Stimulated activated CD8-positive, alpha-beta memory T cell treated with anti-CD3 and anti-CD28 coated beads, Interleukin-7, amount 100 ng/mL, for 4 hours (primary cell): ENCODE data around the gene BLCAP.
"Not testable (repeated sequence)": the region's sequence is repeated elsewhere in the genome, so short reads cannot be mapped to it uniquely, and the experiment has no call there.

Source experiments
- DNase-seq, 2 donors: peaks; one replicate each; pipeline ENCODE4 v3.0.0-alpha.2; 2020; ENCODE audit warnings: low read depth in 2 of 2

BLCAP gene

GRCh38 chr20:37516811-37517750 lies 10.6 kb downstream of the BLCAP start:
- no peak for DNase-seq

GRCh38 chr20:37515876-37516275 lies 11.8 kb downstream of the BLCAP start:
- no peak for DNase-seq

GRCh38 chr20:37513779-37514359 lies 13.8 kb downstream of the BLCAP start:
- DNase-seq, result no peak

- no peak for DNase-seq
Measured at GRCh38 chr20:37511610-37512275, 15.9 kb downstream of the BLCAP start.

GRCh38 chr20:37510226-37510625 lies 17.4 kb downstream of the BLCAP start:
- no peak for DNase-seq

GRCh38 chr20:37506152-37506725 lies 21.4 kb downstream of the BLCAP start:
- no peak for DNase-seq

- DNase-seq, result no peak
Measured at GRCh38 chr20:37505263-37506151, 22.2 kb downstream of the BLCAP start.

GRCh38 chr20:37504404-37505096 lies 23.1 kb downstream of the BLCAP start:
- no peak for DNase-seq

- DNase-seq, result no peak
Measured at GRCh38 chr20:37503256-37503927, 24.3 kb downstream of the BLCAP start.

GRCh38 chr20:37502654-37503053 lies 25.0 kb downstream of the BLCAP start:
- DNase-seq, result no peak

GRCh38 chr20:37501940-37502339 lies 25.7 kb downstream of the BLCAP start:
- DNase-seq, result no peak

GRCh38 chr20:37500311-37500710 lies 27.4 kb downstream of the BLCAP start:
- no peak for DNase-seq

GRCh38 chr20:37498066-37498665 lies 29.5 kb downstream of the BLCAP start:
- no peak for DNase-seq

- DNase-seq, result no peak
Measured at GRCh38 chr20:37494796-37495195, 32.9 kb downstream of the BLCAP start.

- no peak for DNase-seq
Measured at GRCh38 chr20:37494301-37494700, 33.4 kb downstream of the BLCAP start.

GRCh38 chr20:37492945-37493344 lies 34.7 kb downstream of the BLCAP start:
- DNase-seq, result no peak

- DNase-seq, result no peak
Measured at GRCh38 chr20:37492096-37492625, 35.5 kb downstream of the BLCAP start.

GRCh38 chr20:37490663-37491350 lies 36.9 kb downstream of the BLCAP start:
- no peak for DNase-seq

GRCh38 chr20:37486209-37486608 lies 41.5 kb downstream of the BLCAP start:
- not testable (repeated sequence) for DNase-seq
